Measurements from ENCODE around the gene TMEM186. TPM values are rescaled to one million over a fixed set of nuclear protein-coding genes. Genes with fewer than 3 reads are reported as not detected.

TMEM186 gene
- polyA plus RNA-seq, 3 donors = 3.8 to 4.5 (median 4.4) TPM

Other genes starting within 250 kb of the TMEM186 start
- gene TMEM114, start 207.1 kb downstream of the TMEM186 start, polyA plus RNA-seq = not detected
- gene METTL22, start 175.9 kb downstream of the TMEM186 start, polyA plus RNA-seq = 10 to 100 TPM; 36.0 to 44.0 (median 38.9) TPM
- 10 to 100 TPM in 1 of 3 donors, 1 to 10 TPM in 2; 4.9 to 11.8 (median 8.7) TPM for gene ABAT, start 123.0 kb downstream of the TMEM186 start, polyA plus RNA-seq
- gene PMM2, start 200 bp upstream of the TMEM186 start, polyA plus RNA-seq = 10 to 100 TPM; 15.2 to 22.9 (median 17.8) TPM
- gene CARHSP1, start 71.4 kb upstream of the TMEM186 start, polyA plus RNA-seq = 10 to 100 TPM; 32.0 to 60.3 (median 52.0) TPM
- not detected for gene LITAFD, start 84.7 kb upstream of the TMEM186 start, polyA plus RNA-seq
- gene USP7, start 166.3 kb upstream of the TMEM186 start, polyA plus RNA-seq = 10 to 100 TPM in 1 of 3 donors, 1 to 10 TPM in 2; 2.4 to 31.7 (median 4.1) TPM